ENCODE data around the gene CHRM5. TPM values are rescaled to one million over a fixed set of nuclear protein-coding genes. Genes with fewer than 3 reads are reported as not detected.

CHRM5 gene
- total RNA-seq, 1 donor from 2014 or later: not detected

DNA sequence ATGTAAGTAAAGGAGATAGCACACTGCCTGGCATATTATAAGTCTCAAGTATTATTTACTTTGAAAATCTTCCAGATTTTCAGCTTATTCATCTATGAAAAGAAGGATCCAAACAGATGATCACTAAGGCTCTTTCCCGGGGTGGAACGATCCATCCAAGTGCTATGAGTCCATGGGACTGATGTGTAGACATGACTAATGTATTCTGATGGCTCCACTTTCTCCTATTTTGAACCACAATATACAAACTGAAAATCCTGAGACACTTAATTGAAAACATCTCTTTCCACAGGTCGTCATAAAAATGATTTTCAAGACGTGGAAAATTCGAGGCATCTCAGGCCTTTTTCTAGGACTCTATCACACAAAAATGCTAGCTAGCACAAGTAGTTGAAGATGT is 33.4 kb upstream of the CHRM5 start:
- DNase-seq: no peak
- H3K36me3 ChIP-seq: no peaks in the 10 kb centered on the region
- H3K27ac ChIP-seq: no peak overlapping the region
- TF ChIP-seq, protein P1, sequence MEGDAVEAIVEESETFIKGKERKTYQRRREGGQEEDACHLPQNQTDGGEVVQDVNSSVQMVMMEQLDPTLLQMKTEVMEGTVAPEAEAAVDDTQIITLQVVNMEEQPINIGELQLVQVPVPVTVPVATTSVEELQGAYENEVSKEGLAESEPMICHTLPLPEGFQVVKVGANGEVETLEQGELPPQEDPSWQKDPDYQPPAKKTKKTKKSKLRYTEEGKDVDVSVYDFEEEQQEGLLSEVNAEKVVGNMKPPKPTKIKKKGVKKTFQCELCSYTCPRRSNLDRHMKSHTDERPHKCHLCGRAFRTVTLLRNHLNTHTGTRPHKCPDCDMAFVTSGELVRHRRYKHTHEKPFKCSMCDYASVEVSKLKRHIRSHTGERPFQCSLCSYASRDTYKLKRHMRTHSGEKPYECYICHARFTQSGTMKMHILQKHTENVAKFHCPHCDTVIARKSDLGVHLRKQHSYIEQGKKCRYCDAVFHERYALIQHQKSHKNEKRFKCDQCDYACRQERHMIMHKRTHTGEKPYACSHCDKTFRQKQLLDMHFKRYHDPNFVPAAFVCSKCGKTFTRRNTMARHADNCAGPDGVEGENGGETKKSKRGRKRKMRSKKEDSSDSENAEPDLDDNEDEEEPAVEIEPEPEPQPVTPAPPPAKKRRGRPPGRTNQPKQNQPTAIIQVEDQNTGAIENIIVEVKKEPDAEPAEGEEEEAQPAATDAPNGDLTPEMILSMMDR (IDR thresholded peaks at IDR 0.05): no peak
- H3K9me3 ChIP-seq: no peaks in the 10 kb centered on the region
- intact Hi-C loops (cut with DNase I): no loop called here
- no peak overlapping the region for H3K4me3 ChIP-seq
- no peak for ATAC-seq
- no peaks in the 10 kb centered on the region for H3K4me1 ChIP-seq
- no peaks in the 10 kb centered on the region for H3K27me3 ChIP-seq (ENCODE audit: low read depth)

DNA sequence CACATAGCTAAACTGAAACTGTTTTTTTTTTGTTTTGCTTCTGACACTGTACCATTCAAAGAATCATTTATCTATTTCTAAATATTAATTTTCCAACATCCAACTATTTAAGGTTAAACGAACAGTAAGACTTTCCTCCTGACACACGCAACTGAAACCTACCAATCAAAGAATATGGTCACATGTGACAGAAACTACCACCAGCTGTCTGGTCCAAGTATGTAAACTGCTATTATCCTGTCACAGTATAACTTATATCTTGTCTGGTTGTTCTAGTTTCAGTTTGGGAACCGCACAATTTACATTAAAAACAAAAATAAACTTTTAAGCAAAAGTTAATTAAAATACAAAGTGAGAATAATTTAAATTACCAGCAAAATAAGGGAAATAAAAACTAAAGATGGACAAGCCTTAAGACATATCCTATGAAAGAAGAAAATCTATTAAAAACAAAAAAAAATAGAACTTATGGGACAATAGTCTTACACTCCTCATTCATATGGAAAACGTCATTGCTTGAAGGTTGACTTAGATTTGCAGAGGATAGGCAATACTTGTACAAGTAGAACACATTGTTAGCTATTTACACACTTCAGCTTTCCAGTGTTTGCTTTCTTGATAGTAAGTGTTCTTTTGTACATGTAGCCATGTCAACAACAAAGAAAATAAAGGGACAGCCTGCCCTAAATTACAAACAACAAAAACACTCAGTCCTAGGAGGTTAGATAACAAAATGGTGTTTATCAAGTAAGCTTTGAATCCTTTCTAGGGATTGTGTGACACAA is 26.8 kb upstream of the CHRM5 start:
- intact Hi-C loops (cut with DNase I): no loop called here
- no peaks in the 10 kb centered on the region for H3K9me3 ChIP-seq
- TF ChIP-seq, protein P1 (IDR thresholded peaks at IDR 0.05): no peak
- H3K4me1 ChIP-seq: peaks cover 15% of the 10 kb centered on the region
- H3K27me3 ChIP-seq (ENCODE audit: low read depth): no peaks in the 10 kb centered on the region
- ATAC-seq (peak; percentile 82 to 95), DNase-seq (no peak)
- no peak overlapping the region for H3K27ac ChIP-seq
- no peaks in the 10 kb centered on the region for H3K36me3 ChIP-seq
- no peak overlapping the region for H3K4me3 ChIP-seq

DNA sequence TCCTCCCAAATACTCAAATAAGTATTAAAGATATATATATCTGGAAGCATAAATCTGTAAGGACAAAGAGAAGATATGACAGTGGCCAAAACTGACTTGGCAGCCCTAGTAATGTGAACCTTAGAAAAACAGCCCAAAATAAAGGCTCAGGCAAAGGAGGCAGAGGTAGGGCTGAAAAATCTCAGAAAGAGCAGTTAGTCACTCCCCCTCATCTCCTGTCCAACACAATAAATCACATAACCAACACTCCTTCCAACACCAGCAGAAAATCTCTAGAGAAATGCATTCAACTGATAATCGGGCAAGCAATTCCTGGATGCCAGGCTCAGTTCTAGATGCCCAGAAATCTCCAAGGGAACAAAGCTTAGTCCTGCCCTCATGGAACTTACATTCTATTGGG is 22.1 kb upstream of the CHRM5 start:
- ATAC-seq: no peak
- no peaks in the 10 kb centered on the region for H3K36me3 ChIP-seq
- DNase-seq: no peak
- intact Hi-C loops (cut with DNase I): no loop called here
- H3K27ac ChIP-seq: no peak overlapping the region
- no peaks in the 10 kb centered on the region for H3K27me3 ChIP-seq (ENCODE audit: low read depth)
- no peaks in the 10 kb centered on the region for H3K9me3 ChIP-seq
- TF ChIP-seq, protein P1 (IDR thresholded peaks at IDR 0.05): no peak
- H3K4me1 ChIP-seq: peaks cover 12% of the 10 kb centered on the region
- no peak overlapping the region for H3K4me3 ChIP-seq

DNA sequence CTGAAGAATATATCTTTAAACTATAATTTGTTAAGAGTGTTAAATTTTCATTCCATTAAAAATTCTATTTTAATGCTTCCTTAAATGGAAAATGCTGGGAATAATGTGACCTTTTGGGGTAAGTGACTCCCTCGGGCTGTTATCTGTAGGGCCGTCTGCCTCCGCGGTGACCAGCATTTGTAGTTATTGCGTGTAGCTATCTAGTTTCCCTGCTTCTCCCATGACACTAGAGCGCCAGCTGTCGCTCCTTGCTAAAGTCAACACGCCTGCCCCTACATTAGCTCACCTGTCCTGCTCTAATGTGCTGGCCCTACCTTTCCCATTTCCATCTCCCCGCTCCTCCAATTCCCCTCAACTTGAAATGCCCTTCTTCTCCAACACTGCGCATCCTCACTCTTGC is 12.4 kb upstream of the CHRM5 start:
- intact Hi-C loops (cut with DNase I): no loop called here
- no peaks in the 10 kb centered on the region for H3K27me3 ChIP-seq (ENCODE audit: low read depth)
- H3K4me3 ChIP-seq: no peak overlapping the region
- H3K9me3 ChIP-seq: no peaks in the 10 kb centered on the region
- DNase-seq: no peak
- no peak overlapping the region for H3K27ac ChIP-seq
- no peak for ATAC-seq
- TF ChIP-seq, protein P1 (IDR thresholded peaks at IDR 0.05): no peak
- no peaks in the 10 kb centered on the region for H3K36me3 ChIP-seq
- H3K4me1 ChIP-seq: no peaks in the 10 kb centered on the region

DNA sequence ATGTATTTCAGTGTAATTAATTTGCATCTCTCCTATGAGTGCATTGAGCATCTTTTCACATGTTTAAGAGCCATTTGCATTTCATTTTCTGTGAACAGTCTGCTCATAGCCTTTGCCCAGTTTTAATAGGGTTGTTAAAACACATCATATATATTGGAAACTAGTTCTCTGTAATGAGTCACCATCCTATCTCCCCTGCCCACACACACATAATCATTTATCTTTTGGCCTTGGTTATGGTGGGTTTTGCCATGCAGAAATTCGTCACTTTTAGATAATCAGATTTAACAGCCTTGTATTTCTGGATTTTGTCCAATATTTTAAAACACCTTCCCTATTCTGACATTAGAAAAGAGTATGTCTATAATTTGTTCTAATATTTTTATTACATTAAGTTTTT is 11.9 kb upstream of the CHRM5 start:
- H3K27ac ChIP-seq: no peak overlapping the region
- intact Hi-C loops (cut with DNase I): no loop called here
- ATAC-seq: no peak

More for the DNA sequence above, 11.9 kb upstream of the CHRM5 start:
- Histone ChIP-seq H3K4me3 (no peak overlapping the region), H3K9me3 (no peaks in the 10 kb centered on the region), H3K27me3 (ENCODE audit: low read depth) (no peaks in the 10 kb centered on the region), H3K4me1 (no peaks in the 10 kb centered on the region), H3K36me3 (no peaks in the 10 kb centered on the region)
- TF ChIP-seq, protein P1 (IDR thresholded peaks at IDR 0.05): no peak
- no peak for DNase-seq
